HEK293 (cell line): ENCODE measurements around the gene MVD.

Experiments used
- CTCF ChIA-PET: fragments of 350-600 bp; formaldehyde crosslinking; extraction: SDS; loops from one replicate; lab custom pipeline; 2021; ENCODE audit warnings: antibody characterized with exemption; lab: Yijun Ruan, JAX
- POLR2A ChIA-PET: fragments of 300-600 bp; formaldehyde crosslinking; extraction: SDS; loops from one replicate; lab custom pipeline; 2020; ENCODE audit warnings: antibody characterized with exemption, inconsistent platforms; lab: Yijun Ruan, JAX
- H3K27ac ChIP-seq: fragments of 200-500 bp; sonication (Bioruptor generic); 2 replicates; pipeline ENCODE4 v1.5.1; 2014; ENCODE audit warnings: low read depth, low read length, control low read depth, inconsistent platforms; ENCODE audit errors: extremely low read depth
- H3K36me3 ChIP-seq, 2 experiments: fragments of 200-500 bp in 1 of 2; sonication (Bioruptor generic) in 1 of 2; 1 replicate in 1 of 2; 2 replicates in 1 of 2; pipeline ENCODE4 v1.5.1; 2014 to 2017; ENCODE audit warnings: inconsistent platforms in 2 of 2, low read length in 2 of 2; ENCODE audit not compliant: control insufficient read depth in 2 of 2, insufficient read depth in 1 of 2
- H3K4me1 ChIP-seq: fragments of 200-500 bp; sonication (Bioruptor generic); 2 replicates; pipeline ENCODE4 v1.5.1; 2014; ENCODE audit warnings: mild to moderate bottlenecking, low read length, inconsistent platforms; ENCODE audit not compliant: control insufficient read depth, insufficient read depth
- H3K4me3 ChIP-seq: 2 replicates; pipeline ENCODE4 v1.5.1; 2011; ENCODE audit warnings: low read depth, mild to moderate bottlenecking, control low read depth, low read length, moderate library complexity
- H3K9me3 ChIP-seq: fragments of 200-500 bp; sonication (Bioruptor generic); 2 replicates; pipeline ENCODE4 v1.5.1; 2014; ENCODE audit warnings: low read depth, low read length, inconsistent platforms; ENCODE audit not compliant: control insufficient read depth, insufficient read depth
- IKZF3 ChIP-seq: fragments of 450-650 bp; IDR thresholded peaks from 2 replicates; pipeline ENCODE4 v1.5.0; 2018; ENCODE audit warnings: missing biosample characterization, mild to moderate bottlenecking, missing genetic modification characterization, moderate library complexity
- SCRT2 ChIP-seq: fragments of 450-650 bp; formaldehyde crosslinking; IDR thresholded peaks from 2 replicates; pipeline ENCODE4 v1.5.1; 2016; ENCODE audit warnings: missing biosample characterization, missing genetic modification characterization
- ZFHX2 ChIP-seq: fragments of 450-650 bp; formaldehyde crosslinking; conservative IDR thresholded peaks from 2 replicates; pipeline ENCODE4 v1.5.1; 2016; ENCODE audit warnings: missing biosample characterization, missing genetic modification characterization
- ZNF112 ChIP-seq: fragments of 450-650 bp; formaldehyde crosslinking; IDR thresholded peaks from 2 replicates; pipeline ENCODE4 v1.5.0; 2017; ENCODE audit warnings: missing biosample characterization, missing genetic modification characterization
- ZNF146 ChIP-seq: fragments of 450-650 bp; formaldehyde crosslinking; IDR thresholded peaks from 2 replicates; pipeline ENCODE4 v1.5.1; 2016; ENCODE audit warnings: missing biosample characterization, missing genetic modification characterization
- ZNF16 ChIP-seq: fragments of 450-650 bp; formaldehyde crosslinking; IDR thresholded peaks from 2 replicates; pipeline ENCODE4 v1.5.1; 2016; ENCODE audit warnings: low read depth, missing biosample characterization, missing genetic modification characterization
- ZNF404 ChIP-seq: fragments of 450-650 bp; formaldehyde crosslinking; IDR thresholded peaks from 2 replicates; pipeline ENCODE4 v1.5.1; 2017; ENCODE audit warnings: missing biosample characterization, missing genetic modification characterization
- ZNF514 ChIP-seq: fragments of 450-650 bp; formaldehyde crosslinking; IDR thresholded peaks from 2 replicates; pipeline ENCODE4 v1.5.1; 2016; ENCODE audit warnings: missing biosample characterization, missing genetic modification characterization
- ZNF521 ChIP-seq: fragments of 450-650 bp; formaldehyde crosslinking; IDR thresholded peaks from 2 replicates; pipeline ENCODE4 v1.5.1; 2017; ENCODE audit warnings: missing biosample characterization, mild to moderate bottlenecking, missing genetic modification characterization
- ZNF530 ChIP-seq: fragments of 450-650 bp; formaldehyde crosslinking; IDR thresholded peaks from 2 replicates; pipeline ENCODE4 v1.5.1; 2016; ENCODE audit warnings: low read depth, missing biosample characterization, missing genetic modification characterization
- ZNF621 ChIP-seq: fragments of 450-650 bp; formaldehyde crosslinking; IDR thresholded peaks from 2 replicates; pipeline ENCODE4 v1.5.1; 2017; ENCODE audit warnings: missing biosample characterization, missing genetic modification characterization
- ZNF692 ChIP-seq: fragments of 450-650 bp; formaldehyde crosslinking; IDR thresholded peaks from 2 replicates; pipeline ENCODE4 v1.5.1; 2016; ENCODE audit warnings: missing biosample characterization, missing genetic modification characterization
- ZNF701 ChIP-seq: fragments of 450-650 bp; formaldehyde crosslinking; IDR thresholded peaks from 2 replicates; pipeline ENCODE4 v1.5.1; 2016; ENCODE audit warnings: missing biosample characterization, missing genetic modification characterization
- ZNF747 ChIP-seq: fragments of 450-650 bp; formaldehyde crosslinking; IDR thresholded peaks from 2 replicates; pipeline ENCODE4 v1.5.1; 2016; ENCODE audit warnings: missing biosample characterization, missing genetic modification characterization
- ZNF76 ChIP-seq: fragments of 450-650 bp; formaldehyde crosslinking; IDR thresholded peaks from 2 replicates; pipeline ENCODE4; 2016; ENCODE audit warnings: low read depth, missing biosample characterization, missing genetic modification characterization, borderline replicate concordance
- ZNF776 ChIP-seq: fragments of 450-650 bp; formaldehyde crosslinking; IDR thresholded peaks from 2 replicates; pipeline ENCODE4 v1.5.0; 2017; ENCODE audit warnings: missing biosample characterization, missing genetic modification characterization, borderline replicate concordance
- ZNF792 ChIP-seq: fragments of 450-650 bp; formaldehyde crosslinking; IDR thresholded peaks from 2 replicates; pipeline ENCODE4 v1.5.1; 2016; ENCODE audit warnings: missing biosample characterization, missing genetic modification characterization
- TF ChIP-seq, protein P1 (sequence below): fragments of 450-650 bp; formaldehyde crosslinking; IDR thresholded peaks from 2 replicates; pipeline ENCODE4 v1.5.1; 2016; ENCODE audit warnings: missing biosample characterization, missing genetic modification characterization
- TF ChIP-seq, protein P2 (sequence below): fragments of 450-650 bp; formaldehyde crosslinking; IDR thresholded peaks from 2 replicates; pipeline ENCODE4 v1.5.1; 2016; ENCODE audit warnings: missing biosample characterization, missing genetic modification characterization, borderline replicate concordance
- TF ChIP-seq, protein P3 (sequence below): fragments of 450-650 bp; IDR thresholded peaks from 2 replicates; pipeline ENCODE4 v1.5.1; 2018; ENCODE audit warnings: missing biosample characterization, missing genetic modification characterization
- TF ChIP-seq, protein P4 (sequence below): fragments of 450-650 bp; formaldehyde crosslinking; IDR thresholded peaks from 2 replicates; pipeline ENCODE4 v1.5.1; 2016; ENCODE audit warnings: missing biosample characterization, missing genetic modification characterization

Gene MVD

GRCh38 chr16:88630941-88631340 lies 31.9 kb downstream of the MVD start (continued):
- TF ChIP-seq, protein P1, sequence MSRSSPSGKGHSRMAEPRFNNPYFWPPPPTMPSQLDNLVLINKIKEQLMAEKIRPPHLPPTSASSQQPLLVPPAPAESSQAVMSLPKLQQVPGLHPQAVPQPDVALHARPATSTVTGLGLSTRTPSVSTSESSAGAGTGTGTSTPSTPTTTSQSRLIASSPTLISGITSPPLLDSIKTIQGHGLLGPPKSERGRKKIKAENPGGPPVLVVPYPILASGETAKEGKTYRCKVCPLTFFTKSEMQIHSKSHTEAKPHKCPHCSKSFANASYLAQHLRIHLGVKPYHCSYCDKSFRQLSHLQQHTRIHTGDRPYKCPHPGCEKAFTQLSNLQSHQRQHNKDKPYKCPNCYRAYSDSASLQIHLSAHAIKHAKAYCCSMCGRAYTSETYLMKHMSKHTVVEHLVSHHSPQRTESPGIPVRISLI, result no peak
- TF ChIP-seq ZNF76, result no peak
- no peak for TF ChIP-seq IKZF3 (tag by site-specific recombination)
- TF ChIP-seq, protein P2, sequence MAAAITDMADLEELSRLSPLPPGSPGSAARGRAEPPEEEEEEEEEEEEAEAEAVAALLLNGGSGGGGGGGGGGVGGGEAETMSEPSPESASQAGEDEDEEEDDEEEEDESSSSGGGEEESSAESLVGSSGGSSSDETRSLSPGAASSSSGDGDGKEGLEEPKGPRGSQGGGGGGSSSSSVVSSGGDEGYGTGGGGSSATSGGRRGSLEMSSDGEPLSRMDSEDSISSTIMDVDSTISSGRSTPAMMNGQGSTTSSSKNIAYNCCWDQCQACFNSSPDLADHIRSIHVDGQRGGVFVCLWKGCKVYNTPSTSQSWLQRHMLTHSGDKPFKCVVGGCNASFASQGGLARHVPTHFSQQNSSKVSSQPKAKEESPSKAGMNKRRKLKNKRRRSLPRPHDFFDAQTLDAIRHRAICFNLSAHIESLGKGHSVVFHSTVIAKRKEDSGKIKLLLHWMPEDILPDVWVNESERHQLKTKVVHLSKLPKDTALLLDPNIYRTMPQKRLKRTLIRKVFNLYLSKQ (tag by site-specific recombination), result no peak

GRCh38 chr16:88630433-88630832 lies 32.5 kb downstream of the MVD start:
- peaks cover 4 to 69% of the 10 kb centered on the region in 2 experiments; a peak in 2 of 3 replicates for H3K36me3 ChIP-seq
- TF ChIP-seq ZNF530, result no peak
- TF ChIP-seq ZNF692 (tag by site-specific recombination), result no peak
- TF ChIP-seq ZNF146 (tag by site-specific recombination), result no peak

GRCh38 chr16:88629835-88630234 lies 33.1 kb downstream of the MVD start:
- no peak overlapping the region for H3K27ac ChIP-seq
- TF ChIP-seq ZFHX2 (no peak), ZNF776 (tag by site-specific recombination) (no peak), SCRT2 (tag by site-specific recombination) (no peak), ZNF404 (no peak), ZNF792 (tag by site-specific recombination) (no peak), ZNF16 (no peak), ZNF701 (no peak), ZNF621 (tag by site-specific recombination) (no peak), ZNF514 (tag by site-specific recombination) (no peak), ZNF112 (tag by site-specific recombination) (no peak), ZNF747 (no peak), ZNF521 (no peak)
- TF ChIP-seq, protein P3, sequence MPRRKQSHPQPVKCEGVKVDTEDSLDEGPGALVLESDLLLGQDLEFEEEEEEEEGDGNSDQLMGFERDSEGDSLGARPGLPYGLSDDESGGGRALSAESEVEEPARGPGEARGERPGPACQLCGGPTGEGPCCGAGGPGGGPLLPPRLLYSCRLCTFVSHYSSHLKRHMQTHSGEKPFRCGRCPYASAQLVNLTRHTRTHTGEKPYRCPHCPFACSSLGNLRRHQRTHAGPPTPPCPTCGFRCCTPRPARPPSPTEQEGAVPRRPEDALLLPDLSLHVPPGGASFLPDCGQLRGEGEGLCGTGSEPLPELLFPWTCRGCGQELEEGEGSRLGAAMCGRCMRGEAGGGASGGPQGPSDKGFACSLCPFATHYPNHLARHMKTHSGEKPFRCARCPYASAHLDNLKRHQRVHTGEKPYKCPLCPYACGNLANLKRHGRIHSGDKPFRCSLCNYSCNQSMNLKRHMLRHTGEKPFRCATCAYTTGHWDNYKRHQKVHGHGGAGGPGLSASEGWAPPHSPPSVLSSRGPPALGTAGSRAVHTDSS (tag by site-specific recombination), result no peak
- TF ChIP-seq, protein P4, sequence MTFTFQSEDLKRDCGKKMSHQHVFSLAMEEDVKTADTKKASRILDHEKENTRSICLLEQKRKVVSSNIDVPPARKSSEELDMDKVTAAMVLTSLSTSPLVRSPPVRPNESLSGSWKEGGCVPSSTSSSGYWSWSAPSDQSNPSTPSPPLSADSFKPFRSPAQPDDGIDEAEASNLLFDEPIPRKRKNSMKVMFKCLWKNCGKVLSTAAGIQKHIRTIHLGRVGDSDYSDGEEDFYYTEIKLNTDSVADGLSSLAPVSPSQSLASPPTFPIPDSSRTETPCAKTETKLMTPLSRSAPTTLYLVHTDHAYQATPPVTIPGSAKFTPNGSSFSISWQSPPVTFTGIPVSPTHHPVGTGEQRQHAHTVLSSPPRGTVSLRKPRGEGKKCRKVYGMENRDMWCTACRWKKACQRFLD (tag by site-specific recombination), result no peak
- TF ChIP-seq, all 188 proteins: peak for 0
- POLR2A ChIA-PET, result no interaction called here
- H3K36me3 ChIP-seq, result peaks cover 4 to 75% of the 10 kb centered on the region in 2 experiments; a peak in 2 of 3 replicates
- CTCF ChIA-PET, result interaction anchor here (1.1 to 1.4 kb wide), 3 partner anchors 10 to 42 kb away, joined by 3 to 7 read pairs (median 5); no protein-coding TSS in a partner anchor
- no peaks in the 10 kb centered on the region for H3K4me1 ChIP-seq
- no peak overlapping the region for H3K4me3 ChIP-seq
- H3K9me3 ChIP-seq, result no peaks in the 10 kb centered on the region

More at GRCh38 chr16:88630433-88630832, 32.5 kb downstream of the MVD start:
- H3K9me3 ChIP-seq, result no peaks in the 10 kb centered on the region
- ChIA-PET POLR2A (no interaction called here), CTCF (no interaction called here)
- no peak overlapping the region for H3K27ac ChIP-seq
- H3K4me1 ChIP-seq, result no peaks in the 10 kb centered on the region
- H3K4me3 ChIP-seq, result no peak overlapping the region
